Activated T-helper 1 cell treated with anti-CD3 and anti-CD28 coated beads, Interleukin-12 subunit alpha, Interleukin-12 subunit beta, Interleukin-2, Interleukin-4 antibody, amounts not matched to agents 30 ng/mL and 10 ng/mL and 1 ng/mL, durations not matched to agents 14 hours and 24 hours and 36 hours (primary cell): ENCODE measurements around the gene SLC1A2. TPM values are rescaled to one million over a fixed set of nuclear protein-coding genes. Genes with fewer than 3 reads are reported as not detected.

ENCODE experiments used
- DNase-seq: peaks from one replicate; pipeline ENCODE4 v3.0.0; 2021; ENCODE audit warnings: low spot score
- H3K27ac Mint-ChIP-seq: one replicate; pipeline ENCODE4 v1.8.0; 2021; ENCODE audit warnings: mild to moderate bottlenecking, mixed read lengths
- H3K27me3 Mint-ChIP-seq: one replicate; pipeline ENCODE4 v1.8.0; 2022; ENCODE audit warnings: mild to moderate bottlenecking, moderate library complexity, mixed read lengths; ENCODE audit not compliant: insufficient read depth
- H3K36me3 Mint-ChIP-seq: one replicate; pipeline ENCODE4 v1.8.0; 2021; ENCODE audit warnings: low read depth, mixed read lengths
- H3K4me1 Mint-ChIP-seq: one replicate; pipeline ENCODE4 v1.8.0; 2021; ENCODE audit warnings: low read depth, mixed read lengths
- H3K4me3 Mint-ChIP-seq: one replicate; pipeline ENCODE4 v1.8.0; 2021; ENCODE audit warnings: mild to moderate bottlenecking, moderate library complexity, mixed read lengths
- H3K9me3 Mint-ChIP-seq: one replicate; pipeline ENCODE4 v1.8.0; 2021; ENCODE audit warnings: mixed read lengths
- intact Hi-C: fragments of 100-400 bp; cut with micrococcal nuclease; formaldehyde crosslinking; loops from one replicate; pipeline ENCODE4 v1.15.1; 2024
- total RNA-seq: library from RNA; stranded (reverse); gene quantifications from 2 replicates; pipeline ENCODE4 v1.2.3, GENCODE V29; 2022

The SLC1A2 gene
- total RNA-seq, 1 donor from 2014 or later, result not detected

GRCh38 chr11:35256296-35256695 lies 163.1 kb downstream of the SLC1A2 start:
- intact Hi-C loops, result loop anchor here (5.0 kb wide), 1 partner anchor 136 kb away; no protein-coding TSS in a partner anchor
- peaks cover 34% of the 10 kb centered on the region for H3K27me3 Mint-ChIP-seq

GRCh38 chr11:35255514-35255913 lies 163.8 kb downstream of the SLC1A2 start:
- Mint-ChIP-seq H3K36me3 (peaks cover 8% of the 10 kb centered on the region), H3K9me3 (no peaks in the 10 kb centered on the region), H3K27me3 (peaks cover 30% of the 10 kb centered on the region), H3K4me1 (peaks cover 25% of the 10 kb centered on the region), H3K4me3 (no peak overlapping the region), H3K27ac (no peak overlapping the region)
- DNase-seq, result no peak
- intact Hi-C loops, result loop anchor here (5.0 kb wide), 1 partner anchor 137 kb away; no protein-coding TSS in a partner anchor

More at GRCh38 chr11:35256296-35256695, 163.1 kb downstream of the SLC1A2 start:
- peaks cover 8% of the 10 kb centered on the region for H3K36me3 Mint-ChIP-seq
- H3K27ac Mint-ChIP-seq, result no peak overlapping the region
- H3K4me1 Mint-ChIP-seq, result peaks cover 25% of the 10 kb centered on the region
- H3K4me3 Mint-ChIP-seq, result no peak overlapping the region
- DNase-seq, result no peak
- no peaks in the 10 kb centered on the region for H3K9me3 Mint-ChIP-seq

GRCh38 chr11:35253237-35253636 lies 166.1 kb downstream of the SLC1A2 start:
- Mint-ChIP-seq H3K27me3 (peaks cover 20% of the 10 kb centered on the region), H3K27ac (no peak overlapping the region)

GRCh38 chr11:35250621-35251020 lies 168.7 kb downstream of the SLC1A2 start:
- H3K4me1 Mint-ChIP-seq, result peaks cover 13% of the 10 kb centered on the region
- intact Hi-C loops, result no loop called here
- no peak overlapping the region for H3K4me3 Mint-ChIP-seq
- H3K27me3 Mint-ChIP-seq, result peaks cover 15% of the 10 kb centered on the region
- H3K36me3 Mint-ChIP-seq, result peaks cover 7% of the 10 kb centered on the region
- no peak overlapping the region for H3K27ac Mint-ChIP-seq
- DNase-seq, result no peak
- H3K9me3 Mint-ChIP-seq, result peaks cover 12% of the 10 kb centered on the region

More at GRCh38 chr11:35253237-35253636, 166.1 kb downstream of the SLC1A2 start:
- intact Hi-C loops, result no loop called here
- no peak for DNase-seq
- H3K4me3 Mint-ChIP-seq, result no peak overlapping the region
- peaks cover 25% of the 10 kb centered on the region for H3K4me1 Mint-ChIP-seq
- H3K9me3 Mint-ChIP-seq, result peaks cover 12% of the 10 kb centered on the region
- H3K36me3 Mint-ChIP-seq, result peaks cover 6% of the 10 kb centered on the region

- intact Hi-C loops, result no loop called here
These were observed 169.2 kb downstream of the SLC1A2 start for GRCh38 chr11:35250192-35250591.

GRCh38 chr11:35248558-35249323 lies 170.6 kb downstream of the SLC1A2 start:
- Mint-ChIP-seq H3K4me3 (no peak overlapping the region), H3K4me1 (peaks cover 13% of the 10 kb centered on the region), H3K9me3 (peaks cover 12% of the 10 kb centered on the region), H3K27me3 (peaks cover 6% of the 10 kb centered on the region), H3K27ac (no peak overlapping the region), H3K36me3 (peaks cover 4% of the 10 kb centered on the region)
- DNase-seq, result no peak
- intact Hi-C loops, result no loop called here

More at GRCh38 chr11:35250192-35250591, 169.2 kb downstream of the SLC1A2 start:
- Mint-ChIP-seq H3K27me3 (peaks cover 12% of the 10 kb centered on the region), H3K9me3 (peaks cover 12% of the 10 kb centered on the region), H3K27ac (no peak overlapping the region), H3K4me3 (no peak overlapping the region), H3K36me3 (peaks cover 6% of the 10 kb centered on the region), H3K4me1 (peaks cover 13% of the 10 kb centered on the region)
- no peak for DNase-seq

- DNase-seq, result no peak
- intact Hi-C loops, result no loop called here
- Mint-ChIP-seq H3K27ac (no peak overlapping the region), H3K4me1 (peaks cover 18% of the 10 kb centered on the region), H3K27me3 (peaks cover 6% of the 10 kb centered on the region), H3K9me3 (peaks cover 12% of the 10 kb centered on the region), H3K4me3 (no peak overlapping the region), H3K36me3 (peaks cover 6% of the 10 kb centered on the region)
These were observed 171.5 kb downstream of the SLC1A2 start for GRCh38 chr11:35247863-35248262.

GRCh38 chr11:35247428-35247827 lies 171.9 kb downstream of the SLC1A2 start:
- no peak overlapping the region for H3K27ac Mint-ChIP-seq
- H3K27me3 Mint-ChIP-seq, result peaks cover 5% of the 10 kb centered on the region
- peaks cover 22% of the 10 kb centered on the region for H3K4me1 Mint-ChIP-seq
- H3K4me3 Mint-ChIP-seq, result no peak overlapping the region
- no peak for DNase-seq
- H3K9me3 Mint-ChIP-seq, result peaks cover 12% of the 10 kb centered on the region
- H3K36me3 Mint-ChIP-seq, result peaks cover 6% of the 10 kb centered on the region
- intact Hi-C loops, result no loop called here

- Mint-ChIP-seq H3K36me3 (peaks cover 6% of the 10 kb centered on the region), H3K4me1 (peaks cover 28% of the 10 kb centered on the region), H3K27me3 (peaks cover 2% of the 10 kb centered on the region), H3K4me3 (no peak overlapping the region), H3K27ac (no peak overlapping the region), H3K9me3 (peaks cover 12% of the 10 kb centered on the region)
- intact Hi-C loops, result no loop called here
- no peak for DNase-seq
These were observed 172.6 kb downstream of the SLC1A2 start for GRCh38 chr11:35246745-35247144.

- DNase-seq, result no peak
- peaks cover 28% of the 10 kb centered on the region for H3K4me1 Mint-ChIP-seq
- H3K36me3 Mint-ChIP-seq, result peaks cover 6% of the 10 kb centered on the region
- H3K27me3 Mint-ChIP-seq, result no peaks in the 10 kb centered on the region
- H3K9me3 Mint-ChIP-seq, result peaks cover 12% of the 10 kb centered on the region
- intact Hi-C loops, result no loop called here
- no peak overlapping the region for H3K4me3 Mint-ChIP-seq
- no peak overlapping the region for H3K27ac Mint-ChIP-seq
These were observed 173.6 kb downstream of the SLC1A2 start for GRCh38 chr11:35245786-35246185.

- H3K4me1 Mint-ChIP-seq, result peaks cover 28% of the 10 kb centered on the region
- intact Hi-C loops, result no loop called here
- H3K4me3 Mint-ChIP-seq, result no peak overlapping the region
- no peaks in the 10 kb centered on the region for H3K27me3 Mint-ChIP-seq
- DNase-seq, result no peak
- H3K27ac Mint-ChIP-seq, result no peak overlapping the region
- H3K9me3 Mint-ChIP-seq, result peaks cover 12% of the 10 kb centered on the region
- peaks cover 6% of the 10 kb centered on the region for H3K36me3 Mint-ChIP-seq
These were observed 174.3 kb downstream of the SLC1A2 start for GRCh38 chr11:35245056-35245455.

- no peak for DNase-seq
- Mint-ChIP-seq H3K4me1 (peaks cover 28% of the 10 kb centered on the region), H3K4me3 (no peak overlapping the region), H3K36me3 (peaks cover 6% of the 10 kb centered on the region), H3K27me3 (no peaks in the 10 kb centered on the region), H3K9me3 (peaks cover 4% of the 10 kb centered on the region), H3K27ac (no peak overlapping the region)
- intact Hi-C loops, result no loop called here
These were observed 175.6 kb downstream of the SLC1A2 start for GRCh38 chr11:35243774-35244173.

GRCh38 chr11:35242412-35243242 lies 176.7 kb downstream of the SLC1A2 start:
- Mint-ChIP-seq H3K27me3 (no peaks in the 10 kb centered on the region), H3K36me3 (peaks cover 10% of the 10 kb centered on the region), H3K27ac (no peak overlapping the region), H3K4me3 (no peak overlapping the region), H3K4me1 (peaks cover 31% of the 10 kb centered on the region), H3K9me3 (peaks cover 4% of the 10 kb centered on the region)
- no peak for DNase-seq
- intact Hi-C loops, result no loop called here
